Osteocyte (in vitro differentiated cells): ENCODE data around the gene MORN4. TPM values are rescaled to one million over a fixed set of nuclear protein-coding genes. Genes with fewer than 3 reads are reported as not detected.

ENCODE experiments used
- DNase-seq: peaks from one replicate; pipeline ENCODE4 v3.0.0; 2021; ENCODE audit warnings: mixed read lengths; ENCODE audit not compliant: unreplicated experiment; ENCODE audit errors: extremely low spot score
- H3K27ac Mint-ChIP-seq: one replicate; pipeline ENCODE4 v1.8.0; 2021; ENCODE audit warnings: mild to moderate bottlenecking, mixed read lengths; ENCODE audit not compliant: unreplicated experiment
- H3K27me3 Mint-ChIP-seq: one replicate; pipeline ENCODE4 v1.8.0; 2021; ENCODE audit warnings: mixed read lengths; ENCODE audit not compliant: unreplicated experiment
- H3K36me3 Mint-ChIP-seq: one replicate; pipeline ENCODE4 v1.8.0; 2021; ENCODE audit warnings: mixed read lengths; ENCODE audit not compliant: unreplicated experiment
- H3K4me1 Mint-ChIP-seq: one replicate; pipeline ENCODE4 v1.8.0; 2021; ENCODE audit warnings: mixed read lengths; ENCODE audit not compliant: unreplicated experiment
- H3K4me3 Mint-ChIP-seq: one replicate; pipeline ENCODE4 v1.8.0; 2021; ENCODE audit warnings: mild to moderate bottlenecking, moderate library complexity, mixed read lengths; ENCODE audit not compliant: unreplicated experiment
- H3K9me3 Mint-ChIP-seq: one replicate; pipeline ENCODE4 v1.8.0; 2021; ENCODE audit warnings: mixed read lengths; ENCODE audit not compliant: unreplicated experiment
- total RNA-seq: library from RNA; stranded (reverse); gene quantifications from 2 replicates; pipeline ENCODE4 v1.2.1, GENCODE V29; 2021
- TF ChIP-seq, protein P1 (sequence below): fragments of 200-600 bp; sonication (generic); IDR thresholded peaks from 2 replicates; pipeline ENCODE4 v1.5.0; 2021; ENCODE audit warnings: antibody characterized with exemption, mild to moderate bottlenecking, moderate library complexity

The MORN4 gene
- total RNA-seq, 1 donor from 2014 or later, result 13.3 TPM

DNA sequence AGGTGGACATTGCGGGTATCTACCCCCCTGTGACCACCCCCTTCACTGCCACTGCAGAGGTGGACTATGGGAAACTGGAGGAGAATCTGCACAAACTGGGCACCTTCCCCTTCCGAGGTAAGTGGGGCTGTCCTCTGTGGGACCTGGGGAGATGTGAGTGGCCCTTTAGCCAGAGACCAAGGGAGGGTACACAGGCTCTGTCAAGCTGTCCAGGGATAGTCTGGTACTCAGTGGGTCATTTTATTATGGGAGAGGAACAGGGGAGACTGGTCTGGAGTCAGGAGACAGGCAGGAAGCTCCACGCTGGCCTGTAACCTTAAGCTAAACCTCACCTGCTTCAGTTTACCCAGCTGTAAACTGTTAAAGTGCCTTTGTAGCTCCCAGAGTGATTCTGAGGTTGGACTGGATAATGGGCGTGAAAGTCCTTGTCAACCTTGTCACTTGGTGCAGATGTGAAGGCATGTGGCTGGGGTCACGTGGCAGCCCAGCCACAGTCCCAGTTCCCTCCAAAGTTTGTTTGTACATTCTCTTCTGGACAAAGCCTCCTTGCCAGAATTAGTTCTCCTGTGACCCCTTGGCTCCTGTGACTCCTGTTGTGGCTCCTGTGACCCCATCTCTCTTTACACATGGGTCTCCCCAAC is 48.4 kb downstream of the MORN4 start:
- DNase-seq, result no peak
- TF ChIP-seq, protein P1, sequence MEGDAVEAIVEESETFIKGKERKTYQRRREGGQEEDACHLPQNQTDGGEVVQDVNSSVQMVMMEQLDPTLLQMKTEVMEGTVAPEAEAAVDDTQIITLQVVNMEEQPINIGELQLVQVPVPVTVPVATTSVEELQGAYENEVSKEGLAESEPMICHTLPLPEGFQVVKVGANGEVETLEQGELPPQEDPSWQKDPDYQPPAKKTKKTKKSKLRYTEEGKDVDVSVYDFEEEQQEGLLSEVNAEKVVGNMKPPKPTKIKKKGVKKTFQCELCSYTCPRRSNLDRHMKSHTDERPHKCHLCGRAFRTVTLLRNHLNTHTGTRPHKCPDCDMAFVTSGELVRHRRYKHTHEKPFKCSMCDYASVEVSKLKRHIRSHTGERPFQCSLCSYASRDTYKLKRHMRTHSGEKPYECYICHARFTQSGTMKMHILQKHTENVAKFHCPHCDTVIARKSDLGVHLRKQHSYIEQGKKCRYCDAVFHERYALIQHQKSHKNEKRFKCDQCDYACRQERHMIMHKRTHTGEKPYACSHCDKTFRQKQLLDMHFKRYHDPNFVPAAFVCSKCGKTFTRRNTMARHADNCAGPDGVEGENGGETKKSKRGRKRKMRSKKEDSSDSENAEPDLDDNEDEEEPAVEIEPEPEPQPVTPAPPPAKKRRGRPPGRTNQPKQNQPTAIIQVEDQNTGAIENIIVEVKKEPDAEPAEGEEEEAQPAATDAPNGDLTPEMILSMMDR, result no peak
- H3K36me3 Mint-ChIP-seq, result no peaks in the 10 kb centered on the region
- H3K4me1 Mint-ChIP-seq, result peaks cover 16% of the 10 kb centered on the region
- no peak overlapping the region for H3K27ac Mint-ChIP-seq
- H3K9me3 Mint-ChIP-seq, result no peaks in the 10 kb centered on the region
- H3K4me3 Mint-ChIP-seq, result no peak overlapping the region
- H3K27me3 Mint-ChIP-seq, result no peaks in the 10 kb centered on the region

DNA sequence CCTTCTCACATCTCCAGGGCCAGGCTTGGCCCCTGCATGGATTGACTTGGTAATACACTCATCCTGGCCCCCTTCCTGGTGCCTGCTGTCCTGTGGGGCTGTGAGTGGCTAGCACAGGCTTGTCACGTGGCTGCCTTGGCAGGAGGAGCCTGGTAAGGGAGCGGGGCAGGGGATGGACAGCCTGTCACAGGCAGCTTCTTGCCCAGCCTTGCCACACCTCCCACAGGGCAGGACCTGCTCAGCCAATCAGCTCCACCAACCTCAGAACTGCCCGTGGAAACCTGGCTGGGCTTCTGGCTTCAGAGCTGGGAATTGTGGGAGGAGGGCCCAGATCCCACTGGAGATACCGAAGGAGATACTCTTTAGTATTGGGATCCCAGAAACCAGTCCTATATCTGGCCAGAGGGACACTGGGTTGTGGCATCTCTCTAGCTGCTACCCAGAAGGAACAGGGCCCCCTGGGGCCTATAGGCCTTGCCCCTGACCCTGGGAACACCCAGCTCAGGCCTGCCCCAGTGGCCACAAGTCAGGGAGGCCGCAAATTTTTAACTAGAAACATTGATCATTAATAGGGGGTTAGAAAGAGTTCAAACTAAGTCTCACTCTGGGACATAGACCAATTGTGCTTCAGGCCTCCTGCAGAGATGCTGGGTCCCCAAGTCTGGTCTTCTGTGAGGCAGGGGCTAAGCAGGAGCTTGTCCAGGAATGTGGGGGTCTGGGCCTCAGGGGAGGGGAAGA is 49.1 kb downstream of the MORN4 start, which contains the start of gene HOGA1:
Gene HOGA1 (plus strand): TSS at position 330 of the 738 bp plus-strand sequence. CDS start 315 bp downstream, at position 645.
- no peaks in the 10 kb centered on the region for H3K9me3 Mint-ChIP-seq
- H3K27ac Mint-ChIP-seq, result no peak within 1 kb of the TSS
- TF ChIP-seq, protein P1, result no peak
- H3K4me3 Mint-ChIP-seq, result no peak within 1 kb of the TSS
- DNase-seq, result no peak
- no peaks in the 10 kb centered on the region for H3K36me3 Mint-ChIP-seq
- H3K27me3 Mint-ChIP-seq, result no peaks in the 10 kb centered on the region
- H3K4me1 Mint-ChIP-seq, result peaks cover 16% of the 10 kb centered on the region

DNA sequence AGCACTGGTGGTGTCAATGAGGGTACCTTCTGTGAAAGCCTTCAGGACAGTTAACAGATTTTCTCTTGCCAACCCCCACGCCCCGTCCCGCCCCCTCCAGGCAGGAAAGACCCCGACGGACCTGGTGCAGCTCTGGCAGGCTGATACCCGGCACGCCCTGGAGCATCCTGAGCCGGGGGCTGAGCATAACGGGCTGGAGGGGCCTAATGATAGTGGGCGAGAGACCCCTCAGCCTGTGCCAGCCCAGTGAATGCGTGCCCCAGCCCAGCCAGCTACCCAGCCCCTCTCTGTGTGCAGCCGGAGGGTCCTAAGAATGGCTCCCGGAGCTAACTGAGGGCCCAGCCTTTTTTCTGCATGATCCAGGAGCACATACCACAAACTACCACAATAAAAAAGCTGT is 49.8 kb downstream of the MORN4 start:
- H3K36me3 Mint-ChIP-seq, result no peaks in the 10 kb centered on the region
- H3K9me3 Mint-ChIP-seq, result no peaks in the 10 kb centered on the region
- DNase-seq, result no peak
- peaks cover 14% of the 10 kb centered on the region for H3K4me1 Mint-ChIP-seq
- H3K27me3 Mint-ChIP-seq, result no peaks in the 10 kb centered on the region
- no peak overlapping the region for H3K4me3 Mint-ChIP-seq
- H3K27ac Mint-ChIP-seq, result no peak overlapping the region
- TF ChIP-seq, protein P1, result no peak

DNA sequence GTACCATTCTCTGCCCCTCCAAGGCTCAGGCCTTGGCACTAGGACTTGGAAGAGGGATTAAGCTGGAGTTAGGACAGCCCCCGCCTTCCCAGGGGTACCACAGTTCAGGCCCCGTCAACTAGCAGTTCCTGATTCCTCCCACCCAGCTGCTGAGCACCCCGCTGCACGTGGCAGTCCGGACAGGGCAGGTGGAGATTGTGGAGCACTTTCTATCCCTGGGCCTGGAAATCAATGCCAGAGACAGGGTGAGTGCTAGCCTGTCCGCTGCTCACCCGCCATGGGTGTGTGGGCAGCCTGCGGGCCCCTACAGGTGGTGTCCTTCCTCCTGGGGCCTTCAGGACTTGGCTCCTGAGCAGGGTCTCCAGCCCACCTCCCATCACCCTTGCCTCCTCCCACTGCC is 51.1 kb downstream of the MORN4 start:
- Mint-ChIP-seq H3K27ac (no peak overlapping the region), H3K9me3 (no peaks in the 10 kb centered on the region), H3K27me3 (no peaks in the 10 kb centered on the region), H3K4me3 (no peak overlapping the region), H3K4me1 (peaks cover 14% of the 10 kb centered on the region), H3K36me3 (no peaks in the 10 kb centered on the region)
- DNase-seq, result no peak
- TF ChIP-seq, protein P1, result no peak
